ENCODE results near the gene LYSMD1. TPM values are rescaled to one million over a fixed set of nuclear protein-coding genes. Genes with fewer than 3 reads are reported as not detected.

LYSMD1 gene
- total and polyA plus RNA-seq, 5 experiments from 2014 or later: 0.23 to 4.5 (median 1.4) TPM; not detected in 1

DNA sequence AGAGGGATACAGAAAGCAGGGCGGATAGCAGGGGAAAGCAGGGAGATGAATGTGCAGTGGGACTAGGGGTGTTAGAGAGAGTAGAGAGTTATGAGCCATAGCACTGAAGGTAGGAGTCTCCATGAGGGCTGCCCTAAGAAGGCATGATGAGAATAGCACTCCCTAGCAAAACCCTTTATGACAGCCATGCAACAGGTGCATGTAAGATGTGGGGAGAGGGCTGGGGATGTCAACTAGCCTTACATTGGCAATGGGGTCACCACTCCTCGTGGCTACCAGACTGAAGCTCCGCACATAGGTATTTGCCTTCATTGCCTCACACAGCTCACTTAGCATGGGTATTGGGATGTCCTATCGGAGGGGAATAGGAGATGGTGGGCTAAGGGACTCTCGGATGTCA lies 5.5 kb upstream of the LYSMD1 start:
- Mint-ChIP-seq H3K27ac (peak overlapping the region in 5 of 10 donors; percentile 15 to 76 (median 72)), H3K27me3 (no peaks in the 10 kb centered on the region), H3K36me3 (peaks cover 0 to 73% (median 9%) of the 10 kb centered on the region in 3 donors), H3K4me1 (peaks cover 14 to 23% (median 21%) of the 10 kb centered on the region in 4 donors), H3K9me3 (no peaks in the 10 kb centered on the region), H3K4me3 (no peak overlapping the region)
- no peak for ATAC-seq
- POLR2A ChIA-PET: interaction anchor here (0.7 to 1.7 kb wide), 3 partner anchors 13 to 121 kb away, joined by 3 to 12 read pairs (median 3); no protein-coding TSS in a partner anchor
- DNase-seq: no peak

DNA sequence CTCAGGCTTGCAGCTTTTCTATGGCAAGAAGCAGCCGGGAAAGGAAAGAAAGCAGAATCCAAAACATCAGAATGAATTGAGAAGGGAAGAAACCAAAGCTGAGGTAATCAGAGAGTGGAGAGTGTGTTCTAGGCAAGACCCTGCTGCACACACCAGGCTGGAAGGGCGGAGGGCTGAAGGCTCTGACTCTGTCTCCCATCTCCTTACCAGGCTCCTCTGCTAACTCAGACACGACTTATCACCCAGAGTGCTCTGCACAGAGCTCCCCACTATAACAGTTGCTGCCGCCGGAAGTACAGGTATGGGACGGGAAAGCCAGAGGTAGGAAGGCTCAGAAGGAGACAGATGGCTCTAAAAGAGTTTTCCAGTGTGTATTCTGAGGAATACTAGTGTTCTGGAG lies 1.4 kb upstream of the LYSMD1 start:
- Mint-ChIP-seq H3K9me3 (peaks cover 0 to 3% (median 0%) of the 10 kb centered on the region in 9 donors), H3K4me3 (peak overlapping the region; percentile 90 to 98 (median 96)), H3K36me3 (peaks cover 0 to 60% (median 13%) of the 10 kb centered on the region in 3 donors), H3K4me1 (peaks cover 20 to 53% (median 51%) of the 10 kb centered on the region in 4 donors), H3K27me3 (peaks cover 0 to 3% (median 0%) of the 10 kb centered on the region in 5 donors), H3K27ac (peak overlapping the region in 9 of 10 donors; percentile 61 to 97 (median 90))
- POLR2A ChIA-PET: interaction anchor here (0.6 to 3.4 kb wide), 9 partner anchors 8 to 531 kb away, joined by 3 to 36 read pairs (median 5); partner anchors contain the start of genes C1orf56, TMOD4, TNFAIP8L2 and VPS72
- DNase-seq: no peak
- ATAC-seq: no peak

DNA sequence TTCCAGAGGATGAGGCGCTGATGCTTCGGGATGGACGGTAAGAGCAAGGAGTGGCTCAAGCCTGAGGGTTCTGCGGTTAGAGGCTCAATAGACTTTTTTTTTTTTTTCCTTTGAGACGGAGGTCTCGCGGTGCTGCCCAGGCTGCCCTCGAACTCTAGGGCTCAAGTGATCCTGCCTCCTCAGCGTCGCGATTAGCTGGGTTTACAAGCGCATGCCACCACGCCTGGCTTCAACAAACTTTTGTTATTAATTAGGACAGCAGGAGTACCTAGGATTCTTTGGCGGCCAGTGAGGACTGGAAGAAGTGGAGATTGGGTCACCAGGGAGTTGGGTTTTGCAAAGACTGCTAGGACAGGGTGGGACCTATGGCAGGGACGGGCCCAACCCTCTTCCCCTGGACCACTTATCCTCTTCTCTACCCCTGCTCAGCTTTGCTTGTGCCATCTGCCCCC lies 829 bp upstream of the LYSMD1 start:
- H3K4me1 Mint-ChIP-seq: peaks cover 22 to 59% (median 57%) of the 10 kb centered on the region in 4 donors
- no peak for DNase-seq
- POLR2A ChIA-PET: interaction anchor here (0.5 to 3.4 kb wide), 14 partner anchors 9 to 531 kb away, joined by 3 to 36 read pairs (median 4); partner anchors contain the start of genes C1orf56, PSMD4, TMOD4 and TNFAIP8L2

GRCh38 chr1:151165281-151165737 lies 393 bp downstream of the LYSMD1 start:
- peaks cover 0 to 57% (median 12%) of the 10 kb centered on the region in 3 donors for H3K36me3 Mint-ChIP-seq
- H3K4me3 Mint-ChIP-seq: peak overlapping the region; percentile 90 to 98 (median 96)
- ATAC-seq: peak in 1 of 2 donors; percentile 11
- POLR2A ChIA-PET: interaction anchor here (0.9 to 3.4 kb wide), 8 partner anchors 9 to 117 kb away, joined by 3 to 36 read pairs (median 4); partner anchors contain the start of genes C1orf56, PSMD4, TNFAIP8L2 and VPS72
- peaks cover 0 to 3% (median 0%) of the 10 kb centered on the region in 9 donors for H3K9me3 Mint-ChIP-seq
- H3K27ac Mint-ChIP-seq: peak overlapping the region; percentile 90 to 99 (median 97)
- DNase-seq: no peak
- peaks cover 0 to 3% (median 0%) of the 10 kb centered on the region in 5 donors for H3K27me3 Mint-ChIP-seq
- H3K4me1 Mint-ChIP-seq: peaks cover 21 to 66% (median 66%) of the 10 kb centered on the region in 4 donors

More for the DNA sequence above, 829 bp upstream of the LYSMD1 start:
- Mint-ChIP-seq H3K4me3 (peak overlapping the region; percentile 90 to 98 (median 96)), H3K27me3 (peaks cover 0 to 3% (median 0%) of the 10 kb centered on the region in 5 donors), H3K27ac (peak overlapping the region; percentile 90 to 99 (median 97)), H3K9me3 (peaks cover 0 to 3% (median 0%) of the 10 kb centered on the region in 9 donors), H3K36me3 (peaks cover 0 to 58% (median 13%) of the 10 kb centered on the region in 3 donors)
- no peak for ATAC-seq

GRCh38 chr1:151164732-151165280 lies 896 bp downstream of the LYSMD1 start:
- Mint-ChIP-seq H3K4me1 (peaks cover 22 to 71% (median 69%) of the 10 kb centered on the region in 4 donors), H3K36me3 (peaks cover 0 to 56% (median 14%) of the 10 kb centered on the region in 3 donors), H3K4me3 (peak overlapping the region; percentile 90 to 98 (median 96)), H3K9me3 (peaks cover 0 to 3% (median 0%) of the 10 kb centered on the region in 9 donors), H3K27ac (peak overlapping the region in 9 of 10 donors; percentile 73 to 98 (median 96)), H3K27me3 (peaks cover 0 to 3% (median 0%) of the 10 kb centered on the region in 5 donors)
- DNase-seq: no peak
- POLR2A ChIA-PET: interaction anchor here (0.9 to 3.4 kb wide), 5 partner anchors 8 to 117 kb away, joined by 3 to 36 read pairs (median 6); partner anchors contain the start of genes TNFAIP8L2, VPS72 and ZNF687
- ATAC-seq: no peak

GRCh38 chr1:151159373-151159772 lies 6.3 kb downstream of the LYSMD1 start:
- H3K4me1 Mint-ChIP-seq: peaks cover 29 to 80% (median 70%) of the 10 kb centered on the region in 4 donors
- peaks cover 0 to 36% (median 23%) of the 10 kb centered on the region in 3 donors for H3K36me3 Mint-ChIP-seq
- H3K27me3 Mint-ChIP-seq: no peaks in the 10 kb centered on the region
- H3K27ac Mint-ChIP-seq: peak overlapping the region; percentile 60 to 98 (median 94)
- no peak for DNase-seq
- no peaks in the 10 kb centered on the region for H3K9me3 Mint-ChIP-seq
- POLR2A ChIA-PET: interaction anchor here (0.5 to 4.0 kb wide), 9 partner anchors 12 to 111 kb away, joined by 3 to 61 read pairs (median 12); partner anchors contain the start of genes C1orf56, CDC42SE1, GABPB2 and MLLT11
- H3K4me3 Mint-ChIP-seq: peak overlapping the region; percentile 49 to 99 (median 77)
- ATAC-seq: no peak

DNA sequence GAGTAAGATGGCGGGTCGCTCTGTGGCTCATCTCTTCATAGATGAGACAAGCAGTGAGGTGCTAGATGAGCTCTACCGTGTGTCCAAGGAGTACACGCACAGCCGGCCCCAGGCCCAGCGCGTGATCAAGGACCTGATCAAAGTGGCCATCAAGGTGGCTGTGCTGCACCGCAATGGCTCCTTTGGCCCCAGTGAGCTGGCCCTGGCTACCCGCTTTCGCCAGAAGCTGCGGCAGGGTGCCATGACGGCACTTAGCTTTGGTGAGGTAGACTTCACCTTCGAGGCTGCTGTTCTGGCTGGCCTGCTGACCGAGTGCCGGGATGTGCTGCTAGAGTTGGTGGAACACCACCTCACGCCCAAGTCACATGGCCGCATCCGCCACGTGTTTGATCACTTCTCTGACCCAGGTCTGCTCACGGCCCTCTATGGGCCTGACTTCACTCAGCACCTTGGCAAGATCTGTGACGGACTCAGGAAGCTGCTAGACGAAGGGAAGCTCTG lies 6.9 kb downstream of the LYSMD1 start:
- ATAC-seq: no peak
- peak overlapping the region; percentile 88 to 98 (median 94) for H3K27ac Mint-ChIP-seq
- H3K9me3 Mint-ChIP-seq: no peaks in the 10 kb centered on the region
- peaks cover 29 to 74% (median 65%) of the 10 kb centered on the region in 4 donors for H3K4me1 Mint-ChIP-seq
- H3K36me3 Mint-ChIP-seq: peaks cover 0 to 36% (median 23%) of the 10 kb centered on the region in 3 donors
- POLR2A ChIA-PET: interaction anchor here (0.5 to 4.0 kb wide), 11 partner anchors 7 to 111 kb away, joined by 3 to 61 read pairs (median 12); partner anchors contain the start of genes C1orf56, CDC42SE1, GABPB2 and LYSMD1
- H3K27me3 Mint-ChIP-seq: no peaks in the 10 kb centered on the region
- DNase-seq: no peak
- peak overlapping the region; percentile 96 to 100 (median 99) for H3K4me3 Mint-ChIP-seq

GRCh38 chr1:151158326-151158725 lies 7.4 kb downstream of the LYSMD1 start:
- ATAC-seq: no peak
- H3K36me3 Mint-ChIP-seq: peaks cover 0 to 32% (median 23%) of the 10 kb centered on the region in 3 donors
- no peaks in the 10 kb centered on the region for H3K27me3 Mint-ChIP-seq
- POLR2A ChIA-PET: interaction anchor here (0.5 to 4.0 kb wide), 17 partner anchors 8 to 795 kb away, joined by 3 to 61 read pairs (median 8); partner anchors contain the start of genes C1orf56, CDC42SE1, GABPB2 and LYSMD1
- peaks cover 29 to 72% (median 63%) of the 10 kb centered on the region in 4 donors for H3K4me1 Mint-ChIP-seq
- H3K27ac Mint-ChIP-seq: peak overlapping the region; percentile 88 to 98 (median 94)
- peak overlapping the region; percentile 96 to 100 (median 99) for H3K4me3 Mint-ChIP-seq
- DNase-seq: peak in 2 of 10 donors; percentile 16 to 17
- no peaks in the 10 kb centered on the region for H3K9me3 Mint-ChIP-seq

DNA sequence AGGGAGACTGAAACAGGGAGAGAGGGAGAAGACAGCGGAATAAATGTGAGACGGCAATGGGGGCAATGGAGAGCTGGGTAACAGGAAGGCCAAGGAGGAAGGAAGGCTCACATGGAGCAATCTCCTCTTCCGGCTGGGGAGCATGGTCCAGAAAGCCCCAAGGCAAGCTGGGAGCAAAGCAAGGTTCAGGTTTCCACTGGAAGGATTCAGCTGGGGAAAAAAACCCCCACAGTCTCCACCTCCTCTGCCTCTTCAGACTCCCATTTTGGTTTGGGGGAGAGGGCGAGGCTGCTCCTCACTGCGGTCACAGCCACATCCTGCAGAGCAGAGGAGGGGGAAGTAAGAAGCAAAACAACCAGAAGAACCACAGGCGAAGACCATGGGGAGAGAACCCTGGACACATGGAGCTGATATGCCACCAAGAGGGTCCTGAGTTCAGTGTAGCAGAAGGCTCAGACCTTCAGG lies 8.6 kb downstream of the LYSMD1 start:
- no peaks in the 10 kb centered on the region for H3K27me3 Mint-ChIP-seq
- ATAC-seq: peak; percentile 53 to 54
- H3K27ac Mint-ChIP-seq: peak overlapping the region; percentile 88 to 98 (median 95)
- peaks cover 0 to 30% (median 23%) of the 10 kb centered on the region in 3 donors for H3K36me3 Mint-ChIP-seq
- POLR2A ChIA-PET: interaction anchor here (0.8 to 4.0 kb wide), 34 partner anchors 9 to 793 kb away, joined by 3 to 61 read pairs (median 7); partner anchors contain the start of genes C1orf56, CDC42SE1, GABPB2 and LYSMD1
- H3K4me1 Mint-ChIP-seq: peaks cover 29 to 60% (median 55%) of the 10 kb centered on the region in 4 donors
- DNase-seq: peak in 9 of 10 donors; percentile 36 to 76 (median 55)
- no peaks in the 10 kb centered on the region for H3K9me3 Mint-ChIP-seq
- peak overlapping the region; percentile 96 to 100 (median 99) for H3K4me3 Mint-ChIP-seq

GRCh38 chr1:151156515-151156819 lies 9.2 kb downstream of the LYSMD1 start, which contains the start of gene TNFAIP8L2:
TNFAIP8L2 (plus strand) TSS chr1:151156649; CDS start chr1:151158698, 2,049 bp downstream.
- Mint-ChIP-seq H3K27me3 (no peaks in the 10 kb centered on the region), H3K27ac (peak within 1 kb of the TSS; percentile 88 to 98 (median 95)), H3K4me1 (peaks cover 27 to 53% (median 49%) of the 10 kb centered on the region in 4 donors), H3K4me3 (peak within 1 kb of the TSS; percentile 96 to 100 (median 99)), H3K36me3 (peaks cover 0 to 25% (median 22%) of the 10 kb centered on the region in 3 donors), H3K9me3 (no peaks in the 10 kb centered on the region)
- POLR2A ChIA-PET: interaction anchor here (0.8 to 4.0 kb wide), 27 partner anchors 10 to 793 kb away, joined by 3 to 61 read pairs (median 7); partner anchors contain the start of genes C1orf56, CDC42SE1, GABPB2 and LYSMD1
- ATAC-seq (peak; percentile 82 to 85), DNase-seq (peak; percentile 54 to 81 (median 62))

DNA sequence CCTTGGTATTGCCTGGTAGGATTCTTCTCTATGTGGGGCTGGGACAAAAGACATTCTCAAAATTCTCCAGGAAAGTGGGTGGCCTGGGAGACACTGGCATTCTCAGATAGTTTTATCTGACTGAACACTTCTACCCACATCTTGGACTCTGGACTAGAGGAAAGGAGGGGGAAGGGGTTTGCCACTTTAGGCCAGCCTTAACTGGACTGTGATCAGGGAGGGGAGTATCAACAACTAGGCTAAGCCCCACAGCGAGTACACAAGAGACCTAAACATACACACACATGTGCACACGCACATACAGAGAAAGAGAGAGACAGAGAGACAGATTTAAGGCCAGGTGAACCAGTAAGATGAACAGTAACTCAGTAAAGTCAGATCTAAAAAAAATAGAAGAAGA lies 18.0 kb downstream of the LYSMD1 start:
- ATAC-seq (no peak), DNase-seq (no peak)
- H3K27me3 Mint-ChIP-seq: no peaks in the 10 kb centered on the region
- peak overlapping the region in 5 of 10 donors; percentile 4 to 97 (median 56) for H3K27ac Mint-ChIP-seq
- POLR2A ChIA-PET: interaction anchor here (0.6 to 4.4 kb wide), 3 partner anchors 13 to 108 kb away, joined by 3 to 20 read pairs (median 5); no protein-coding TSS in a partner anchor
- no peaks in the 10 kb centered on the region for H3K36me3 Mint-ChIP-seq
- H3K4me3 Mint-ChIP-seq: peak overlapping the region in 9 of 10 donors; percentile 91 to 99 (median 97)
- no peaks in the 10 kb centered on the region for H3K9me3 Mint-ChIP-seq
- H3K4me1 Mint-ChIP-seq: peaks cover 11 to 23% (median 14%) of the 10 kb centered on the region in 4 donors

All from naive thymus-derived CD8-positive, alpha-beta T cell (primary cell).